DMS153 treated with DMSO at 0.1 percent for 48 hours (cell line): ENCODE results near the gene WRAP73.
"Not testable (repeated sequence)": the region's sequence is repeated elsewhere in the genome, so short reads cannot be mapped to it uniquely, and the experiment has no call there.

Experiments used
- DNase-seq: peaks from one replicate; lab custom pipeline; 2025; ENCODE audit not compliant: unreplicated experiment; lab: John Stamatoyannopoulos, UW

WRAP73 gene

DNA sequence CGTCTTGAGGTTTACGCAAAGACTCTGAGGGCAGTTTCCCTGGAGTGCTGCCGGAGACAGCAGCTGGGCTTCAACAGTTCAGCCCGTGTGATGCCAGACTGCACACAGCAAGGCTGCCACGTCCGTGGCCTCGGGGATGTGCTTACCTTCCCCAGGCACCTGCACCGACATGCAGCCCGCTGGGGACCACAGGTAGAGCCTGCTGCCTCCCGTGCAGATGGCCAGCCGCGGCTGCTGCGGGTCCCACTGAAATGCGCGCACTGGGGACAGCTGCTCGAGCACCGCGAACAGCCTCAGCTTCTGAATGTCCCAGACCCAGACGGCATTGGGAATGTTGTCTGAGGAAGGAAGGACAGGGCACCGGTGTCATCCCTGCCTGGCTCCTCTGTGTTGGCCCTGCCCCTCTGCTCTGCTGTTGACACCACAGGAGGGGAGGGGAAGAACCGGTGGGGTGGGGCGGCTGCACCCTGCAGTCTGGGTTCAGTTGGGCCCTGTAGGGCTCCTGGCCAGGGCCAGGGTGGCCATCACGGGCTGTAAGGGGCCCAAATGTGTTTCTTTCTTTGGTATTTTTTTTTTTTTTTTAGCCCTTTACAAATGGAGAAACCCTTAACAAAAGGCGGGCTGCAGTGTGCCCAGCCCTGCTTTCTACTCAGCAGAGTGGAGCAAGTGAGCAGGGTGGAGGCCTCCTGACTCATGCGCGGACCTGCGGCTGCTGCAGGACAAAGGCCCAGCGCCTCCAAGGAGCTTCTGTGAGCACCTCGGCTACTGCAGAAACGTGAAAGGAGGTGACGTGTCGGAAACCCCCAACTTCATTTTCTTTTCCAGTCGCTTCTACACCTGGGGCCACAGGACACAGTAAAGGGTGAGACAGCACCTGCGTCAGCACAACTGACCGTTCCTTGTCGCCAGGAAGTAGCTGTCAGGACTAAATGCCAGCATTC is 18.3 kb downstream of the WRAP73 start:
- no peak for DNase-seq

DNA sequence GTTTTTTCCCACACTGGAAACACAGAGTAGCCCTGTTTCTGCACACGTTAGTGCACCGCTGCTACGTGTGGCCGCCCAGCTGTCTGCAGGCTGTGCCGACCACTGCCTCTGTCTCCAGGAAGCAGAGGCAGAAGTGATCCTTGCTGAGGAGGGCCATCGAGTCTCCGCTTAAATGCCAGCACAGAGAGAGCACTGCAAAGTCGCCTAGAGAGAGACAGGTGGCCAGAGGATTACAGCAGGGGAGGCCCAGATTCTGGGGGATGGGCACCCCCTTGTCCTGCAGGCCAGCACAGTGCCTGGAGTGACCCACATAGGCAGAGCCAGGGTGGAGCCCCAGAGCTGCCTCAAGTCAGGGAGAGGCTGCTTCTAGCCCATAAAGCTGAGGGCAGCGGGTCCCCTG is 19.0 kb downstream of the WRAP73 start:
- DNase-seq: no peak

DNA sequence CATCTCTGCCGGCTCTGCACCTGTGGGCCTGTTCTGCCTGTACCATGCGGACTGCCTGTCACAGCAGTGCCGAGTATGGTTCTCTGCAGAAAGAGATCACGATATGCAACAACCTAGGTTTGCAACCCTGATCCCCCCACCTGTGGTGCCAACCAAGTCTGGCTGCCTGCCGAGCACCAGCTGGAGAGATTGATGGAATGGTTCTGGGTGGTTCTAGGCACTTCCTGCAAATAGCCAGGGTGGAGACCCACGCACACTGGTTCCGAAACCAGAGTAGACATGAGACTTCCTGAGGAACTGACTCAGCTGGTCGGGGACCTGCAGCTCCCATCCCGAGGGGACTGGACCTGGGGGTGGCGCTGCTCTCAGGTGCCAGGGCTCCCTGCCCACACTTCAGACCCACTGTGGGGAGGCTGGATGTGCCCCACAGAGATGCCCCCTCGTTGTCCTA is 19.7 kb downstream of the WRAP73 start:
- no peak for DNase-seq

GRCh38 chr1:3629561-3630160 is 20.2 kb downstream of the WRAP73 start:
- DNase-seq: no peak

DNA sequence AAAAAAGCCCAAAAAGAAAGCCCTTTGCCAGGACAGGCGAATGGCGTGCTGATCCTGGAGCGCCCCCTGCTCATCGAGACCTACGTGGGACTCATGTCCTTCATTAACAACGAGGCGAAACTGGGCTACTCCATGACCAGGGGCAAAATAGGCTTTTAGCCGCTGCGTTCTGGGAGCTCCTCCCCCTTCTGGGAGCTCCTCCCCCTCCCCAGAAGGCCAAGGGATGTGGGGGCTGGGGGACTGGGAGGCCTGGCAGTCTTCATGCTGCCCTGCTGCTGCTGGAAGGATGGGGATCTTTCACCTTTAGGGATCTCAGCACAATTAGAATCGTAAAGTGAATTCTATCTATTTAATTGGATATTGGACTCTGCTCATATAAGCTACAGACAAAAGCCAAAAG is 21.5 kb downstream of the WRAP73 start:
- no peak for DNase-seq

DNA sequence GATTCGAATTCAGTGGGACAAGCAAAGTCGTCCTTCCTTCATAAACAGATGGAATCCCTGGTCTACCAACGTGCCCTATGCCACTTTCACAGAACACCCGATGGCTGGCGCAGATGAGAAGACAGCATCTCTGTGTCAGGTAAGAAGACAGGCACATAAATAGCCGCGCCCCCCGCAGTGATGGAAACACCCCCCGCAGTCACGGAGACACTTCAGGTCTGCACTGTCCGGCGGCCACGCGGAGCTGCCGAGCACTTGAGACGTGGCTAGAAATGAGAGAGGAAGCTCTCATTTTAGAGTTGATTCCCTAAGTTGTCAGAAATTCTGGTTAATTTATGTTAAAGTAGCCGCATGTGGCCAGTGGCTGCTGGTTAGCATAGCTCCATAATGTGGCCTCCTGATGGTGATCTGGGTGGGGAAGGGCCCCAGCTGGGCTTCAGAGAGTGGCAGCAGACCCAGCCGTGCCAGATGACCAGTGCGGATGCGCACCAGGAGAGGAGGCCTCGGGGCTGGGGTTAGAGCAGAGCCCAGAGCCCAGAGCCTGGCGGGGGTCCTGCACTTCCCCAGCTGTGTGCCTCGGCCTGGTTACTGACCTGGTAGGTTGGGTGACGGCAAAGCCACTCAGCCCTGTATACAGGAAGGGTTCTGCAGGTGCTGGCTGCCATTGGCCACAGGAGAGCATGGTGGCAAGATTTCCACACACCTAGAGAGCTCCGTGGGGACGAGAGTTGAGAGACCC is 22.2 kb downstream of the WRAP73 start:
- no peak for DNase-seq

- DNase-seq: no peak
Measured at GRCh38 chr1:3626025-3626424, 23.9 kb downstream of the WRAP73 start.

DNA sequence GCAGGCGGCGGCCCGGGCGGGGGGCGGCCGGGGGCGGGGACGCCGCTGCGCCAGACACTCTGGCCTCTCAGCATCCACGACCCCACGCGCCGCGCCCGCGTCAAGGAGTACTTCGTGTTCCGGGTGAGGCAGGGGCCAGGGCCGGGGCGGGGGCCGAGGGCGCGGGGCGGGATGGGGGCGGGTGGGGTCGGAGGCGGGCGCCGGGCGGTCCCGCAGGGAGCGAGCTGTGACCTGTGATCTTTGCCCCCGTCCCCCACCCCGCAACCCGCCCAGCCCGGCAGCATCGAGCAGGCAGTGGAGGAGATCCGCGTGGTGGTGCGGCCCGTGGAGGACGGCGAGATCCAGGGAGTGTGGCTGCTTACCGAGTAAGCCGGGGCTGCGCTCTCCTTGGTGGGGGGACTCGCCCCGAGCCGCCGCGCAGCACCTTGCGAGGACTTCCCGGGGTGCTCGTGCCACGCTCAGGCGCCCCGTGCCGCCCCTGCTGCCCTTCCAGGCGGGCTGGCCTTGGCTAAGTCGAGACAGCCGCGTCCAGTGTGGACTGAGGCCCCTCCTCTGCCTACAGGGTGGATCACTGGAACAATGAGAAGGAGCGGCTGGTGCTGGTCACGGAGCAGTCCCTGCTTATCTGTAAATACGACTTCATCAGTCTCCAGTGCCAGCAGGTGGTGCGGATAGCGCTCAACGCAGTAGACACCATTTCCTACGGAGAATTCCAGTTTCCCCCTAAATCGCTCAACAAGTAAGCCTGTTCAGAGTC is 24.6 kb downstream of the WRAP73 start:
- DNase-seq: no peak

GRCh38 chr1:3624200-3625136 is 25.4 kb downstream of the WRAP73 start, which contains the start of gene TPRG1L:
TPRG1L (plus strand) TSS chr1:3625015; CDS start chr1:3625073, 58 bp downstream.
- peak; percentile 28 for DNase-seq

DNA sequence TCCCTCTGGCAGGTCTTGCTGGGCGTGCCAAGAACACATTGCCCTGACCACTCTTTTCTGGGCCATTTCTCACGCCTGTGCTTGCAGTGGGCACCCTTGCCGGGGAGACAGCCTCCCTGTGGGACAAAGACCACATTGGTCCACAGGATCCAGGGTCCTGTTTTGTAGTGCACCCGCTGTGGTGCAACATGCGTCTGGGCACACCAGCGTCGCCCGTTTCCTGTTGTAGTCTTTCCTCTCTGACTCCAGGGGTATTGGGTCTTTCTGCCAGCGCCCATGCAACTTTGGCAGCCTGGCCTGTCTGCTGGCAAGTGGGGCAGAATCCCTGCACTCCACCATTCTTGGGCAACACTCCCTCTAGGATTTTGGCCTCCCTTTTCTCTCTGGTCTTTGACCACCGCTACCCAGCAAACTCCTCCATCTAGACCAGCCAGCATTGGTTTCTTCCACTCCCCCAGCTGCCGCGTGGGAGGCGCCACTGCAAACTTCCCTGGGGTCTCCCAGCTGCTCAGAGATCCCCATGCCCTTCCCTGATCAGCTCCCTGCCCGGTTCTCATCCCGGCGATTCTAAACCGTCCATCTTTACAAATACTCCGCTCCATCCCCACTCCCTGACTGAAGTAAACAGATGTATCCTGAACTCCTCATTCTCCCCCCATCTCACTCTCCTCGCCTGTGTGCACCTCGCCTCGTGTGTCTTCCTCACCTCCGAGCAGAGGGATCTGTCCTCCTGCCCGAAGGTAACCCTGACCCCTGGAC is 26.3 kb downstream of the WRAP73 start:
- no peak for DNase-seq

- not testable (repeated sequence) for DNase-seq
Measured at GRCh38 chr1:3622102-3622501, 27.8 kb downstream of the WRAP73 start.

GRCh38 chr1:3621151-3621671 is 28.7 kb downstream of the WRAP73 start:
- not testable (repeated sequence) for DNase-seq

DNA sequence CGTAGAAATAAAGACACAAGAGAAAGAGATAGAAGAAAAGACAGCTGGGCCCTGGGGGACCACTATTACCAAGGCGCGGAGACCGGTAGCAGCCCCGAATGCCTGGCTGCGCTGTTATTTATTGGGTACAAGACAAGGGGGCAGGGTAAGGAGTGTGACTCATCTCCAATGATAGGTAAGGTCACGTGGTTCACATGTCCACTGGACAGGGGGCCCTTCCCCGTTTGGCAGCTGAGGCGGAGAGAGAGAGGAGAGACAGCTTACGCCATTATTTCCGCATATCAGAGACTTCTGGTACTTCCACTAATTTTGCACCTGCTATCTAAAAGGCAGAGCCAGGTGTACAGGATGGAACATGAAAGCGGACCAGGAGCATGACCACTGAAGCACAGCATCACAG is 29.2 kb downstream of the WRAP73 start:
- no peak for DNase-seq

- DNase-seq: peak; percentile 23
Measured at GRCh38 chr1:3618881-3619671, 30.8 kb downstream of the WRAP73 start.

DNA sequence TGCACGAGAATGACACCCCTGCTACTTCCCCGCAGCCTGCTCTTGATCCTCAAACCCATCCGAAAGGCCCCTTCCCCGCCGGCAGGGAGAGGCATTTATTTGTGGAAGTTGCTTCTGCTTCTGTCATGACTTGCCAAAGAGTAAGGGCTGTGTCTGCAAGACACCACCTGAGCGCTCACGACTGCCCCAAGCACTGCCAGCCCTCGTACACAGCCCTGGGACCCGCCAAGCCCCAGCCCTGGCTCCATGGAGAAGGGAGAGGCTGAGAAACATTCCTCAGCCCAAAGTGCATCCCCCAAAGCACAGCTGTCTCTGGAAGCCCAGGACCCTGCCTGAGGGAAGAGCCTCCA is 31.4 kb downstream of the WRAP73 start:
- no peak for DNase-seq

- no peak for DNase-seq
Measured at GRCh38 chr1:3617806-3618345, 32.0 kb downstream of the WRAP73 start.

DNA sequence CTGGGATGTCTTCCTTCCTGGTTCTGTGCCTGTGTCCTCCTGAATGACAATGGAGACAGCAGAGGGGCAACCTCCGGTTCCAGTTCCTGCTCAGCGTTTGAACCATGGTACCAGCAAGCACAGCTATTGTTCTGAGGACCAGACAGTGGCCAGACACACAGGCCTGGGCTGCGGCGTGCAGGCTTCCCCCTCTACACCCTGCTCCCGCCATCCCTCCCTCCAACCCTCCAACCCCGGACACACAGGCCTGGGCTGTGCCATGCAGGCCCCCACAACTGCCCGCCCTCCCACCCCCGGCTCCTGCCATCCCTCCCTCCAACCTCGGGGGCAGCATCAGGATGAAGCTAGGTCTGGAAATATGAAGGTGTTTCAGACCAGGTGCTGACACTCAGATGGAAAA is 33.0 kb downstream of the WRAP73 start:
- DNase-seq: no peak
